Endothelial cell of umbilical vein (primary cell): ENCODE results near the gene JADE1. TPM values are rescaled to one million over a fixed set of nuclear protein-coding genes. Genes with fewer than 3 reads are reported as not detected.

Experiments
- BruUV-seq: library from RNA; stranded (reverse); fragments of 400-500 nt; replicated peaks from 2 replicates; lab custom pipeline; 2021; lab: Mats Ljungman, UMichigan
- CTCF ChIA-PET: fragments of 300-600, 350-600 bp; sonication (Branson Sonifier 250); formaldehyde crosslinking; loops from one replicate; lab custom pipeline; 2021; ENCODE audit warnings: antibody characterized with exemption, inconsistent platforms; lab: Charles Lee
- POLR2A ChIA-PET: fragments of 300-600, 350-600 bp; sonication (Branson Sonifier 250); formaldehyde crosslinking; loops from one replicate; lab custom pipeline; 2021; ENCODE audit warnings: antibody characterized with exemption, inconsistent platforms; lab: Charles Lee
- DNase-seq: peaks from one replicate; pipeline ENCODE4 v3.0.0-alpha.2; 2011; ENCODE audit warnings: low read depth, low spot score
- FAIRE-seq: peaks from 2 replicates; lab custom pipeline; 2011; peaks lifted over from hg19 to GRCh38; lab: Jason Lieb, UNC
- H2AFZ ChIP-seq: 2 replicates; pipeline ENCODE4 v1.6.0; 2012; ENCODE audit warnings: low read depth, low read length, control low read depth, inconsistent platforms
- H3K27ac ChIP-seq: 2 replicates; pipeline ENCODE4 v1.5.1; 2011; ENCODE audit warnings: low read depth, mild to moderate bottlenecking, control low read depth, low read length, moderate library complexity; ENCODE audit not compliant: insufficient read depth
- H3K27me3 ChIP-seq, 2 experiments: 2 replicates each; pipeline versions ENCODE4 v1.6.0 to v1.6.1; 2011; ENCODE audit warnings: low read length in 2 of 2, mixed read lengths in 1 of 2; ENCODE audit not compliant: control insufficient read depth in 2 of 2, insufficient read depth in 2 of 2
- H3K36me3 ChIP-seq, 2 experiments: 2 replicates in 1 of 2; 3 replicates in 1 of 2; pipeline ENCODE4 v1.5.1; 2011; ENCODE audit warnings: low read length in 2 of 2, mild to moderate bottlenecking in 1 of 2, moderate library complexity in 1 of 2; ENCODE audit not compliant: control insufficient read depth in 2 of 2, insufficient read depth in 2 of 2; ENCODE audit errors: extremely low read depth in 1 of 2
- H3K4me1 ChIP-seq: 3 replicates; pipeline ENCODE4 v1.5.1; 2011; ENCODE audit warnings: mild to moderate bottlenecking, low read length; ENCODE audit not compliant: control insufficient read depth, insufficient read depth; ENCODE audit errors: extremely low read depth
- H3K4me2 ChIP-seq: 2 replicates; pipeline ENCODE4 v1.6.1; 2011; ENCODE audit warnings: low read length, control low read depth, mixed read lengths; ENCODE audit not compliant: insufficient read depth
- H3K4me3 ChIP-seq, 3 experiments: fragments of 200-600 bp in 1 of 3; sonication (generic), shearing (Covaris generic) in 1 of 3; replicated peaks in 1 of 3; 2 replicates each; pipeline ENCODE4 v1.5.1; 2011 to 2016; ENCODE audit warnings: control low read depth in 3 of 3, low read length in 3 of 3, mild to moderate bottlenecking in 2 of 3, inconsistent platforms in 1 of 3, low read depth in 1 of 3, moderate library complexity in 1 of 3; ENCODE audit not compliant: insufficient read depth in 1 of 3
- H3K79me2 ChIP-seq: 2 replicates; pipeline ENCODE4 v1.6.0; 2012; ENCODE audit warnings: low read length, inconsistent platforms; ENCODE audit not compliant: control insufficient read depth, insufficient read depth
- H3K9ac ChIP-seq: replicated peaks from 2 replicates; pipeline ENCODE3; 2011; ENCODE audit warnings: low read length, control low read depth; ENCODE audit not compliant: insufficient read depth; ENCODE audit errors: extremely low read depth
- H3K9me1 ChIP-seq: replicated peaks from 3 replicates; pipeline ENCODE4 v1.6.0; 2011; ENCODE audit warnings: mild to moderate bottlenecking, low read length; ENCODE audit not compliant: control insufficient read depth, insufficient read depth; ENCODE audit errors: extremely low read depth
- H3K9me3 ChIP-seq: replicated peaks from 2 replicates; pipeline ENCODE4 v1.5.1; 2012; ENCODE audit warnings: low read length, inconsistent platforms; ENCODE audit not compliant: control insufficient read depth, insufficient read depth
- H4K20me1 ChIP-seq: replicated peaks from 2 replicates; pipeline ENCODE3; 2011; ENCODE audit warnings: mild to moderate bottlenecking, low read length; ENCODE audit not compliant: control insufficient read depth, insufficient read depth; ENCODE audit errors: extremely low read depth
- CTCF ChIP-seq, 2 donors: IDR thresholded peaks; 1 replicate in 1 of 2; 2 replicates in 1 of 2; pipeline ENCODE4 v1.5.1; 2011; ENCODE audit warnings: low read length in 2 of 2, mild to moderate bottlenecking in 2 of 2, moderate library complexity in 2 of 2, control low read depth in 1 of 2, inconsistent platforms in 1 of 2, low read depth in 1 of 2; ENCODE audit not compliant: insufficient read depth in 1 of 2; ENCODE audit errors: extremely low read depth in 1 of 2
- EZH2 ChIP-seq: IDR thresholded peaks from 2 replicates; pipeline ENCODE4 v1.6.1; 2012; ENCODE audit warnings: borderline replicate concordance, low read depth, mild to moderate bottlenecking, moderate library complexity, low read length, inconsistent platforms; ENCODE audit not compliant: severe bottlenecking
- FOS ChIP-seq: IDR thresholded peaks from 2 replicates; pipeline ENCODE4 v1.6.1; 2011; ENCODE audit warnings: mild to moderate bottlenecking, low read length, moderate library complexity, borderline replicate concordance; ENCODE audit not compliant: insufficient read depth
- GATA2 ChIP-seq: IDR thresholded peaks from 2 replicates; pipeline ENCODE4 v1.7.0; 2011; ENCODE audit warnings: low read depth, mild to moderate bottlenecking, moderate library complexity, mixed read lengths, low read length; ENCODE audit not compliant: insufficient read length, insufficient read depth
- JUN ChIP-seq: IDR thresholded peaks from 2 replicates; pipeline ENCODE4 v1.6.1; 2011; ENCODE audit warnings: borderline replicate concordance, low read depth; ENCODE audit not compliant: insufficient read length, insufficient read depth
- MAX ChIP-seq: IDR thresholded peaks from 2 replicates; pipeline ENCODE4 v1.6.1; 2011; ENCODE audit not compliant: insufficient read depth, insufficient read length
- MYC ChIP-seq: IDR thresholded peaks from one replicate; pipeline ENCODE4 v1.6.1; 2011; ENCODE audit warnings: mild to moderate bottlenecking, low read depth, low read length
- POLR2A ChIP-seq: IDR thresholded peaks from 2 replicates; pipeline ENCODE4 v1.6.1; 2012; ENCODE audit warnings: low read depth, mild to moderate bottlenecking, control low read depth, low read length
- POLR2AphosphoS5 ChIP-seq: IDR thresholded peaks from 2 replicates; pipeline ENCODE4 v1.6.1; 2012; ENCODE audit warnings: low read depth, mild to moderate bottlenecking, control low read depth, low read length, moderate library complexity; ENCODE audit not compliant: insufficient read depth
- dilution Hi-C: fragments of 300-500 bp; cut with MboI; formaldehyde crosslinking; loops from one replicate; pipeline ENCODE4 v1.15.0; 2019; ENCODE audit warnings: low sequenced_read_pairs; ENCODE audit not compliant: extremely low pct_ligation_motif_present
- intact Hi-C: fragments of 100-400 bp; cut with micrococcal nuclease; formaldehyde crosslinking; loops from one replicate; pipeline ENCODE4 v1.10.0; 2022
- polyA plus RNA-seq, 4 experiments: library from polyadenylated mRNA; depleted of rRNA in 3 of 4; stranded (reverse) in 3 of 4; unstranded in 1 of 4; fragments of >200 nt; gene quantifications; 2 replicates each; pipeline versions ENCODE4 v1.2.1 to v1.2.3, GENCODE V29; 2011 to 2012; ENCODE audit warnings: missing spikeins in 1 of 4
- total RNA-seq: library from RNA; stranded (reverse); gene quantifications from 2 replicates; pipeline ENCODE4 v1.2.3, GENCODE V29; 2021

JADE1 gene
- total and polyA plus RNA-seq, 2 donors (not counting 3 experiments of a cell fraction or from before 2014, with no cell fraction given) = 13.6 to 45.6 TPM

GRCh38 chr4:128856246-128856645 is 46.7 kb downstream of the JADE1 start:
- no TSS peak for BruUV-seq
- DNase-seq = no peak
- Histone ChIP-seq H3K27me3 (no peaks in the 10 kb centered on the region), H3K9me3 (no peaks in the 10 kb centered on the region), H3K36me3 (peaks cover 33 to 41% of the 10 kb centered on the region in 2 experiments), H3K4me2 (no peak overlapping the region), H3K9me1 (no peaks in the 10 kb centered on the region), H3K79me2 (peaks cover 4% of the 10 kb centered on the region), H3K9ac (no peak overlapping the region), H3K27ac (no peak overlapping the region), H2AFZ (no peak overlapping the region), H3K4me1 (no peaks in the 10 kb centered on the region), H4K20me1 (no peaks in the 10 kb centered on the region), H3K4me3 (no peak overlapping the region)
- POLR2A ChIA-PET = no interaction called here
- no peak for FAIRE-seq
- no peak for TF ChIP-seq POLR2AphosphoS5
- no peak for TF ChIP-seq POLR2A
- no peak for TF ChIP-seq CTCF (IDR thresholded peaks at IDR 0.05; ENCODE audit: extremely low read depth in 1 of 2, insufficient read depth in 1 of 2, low read depth in 1 of 2, low read length in 2 of 2)
- TF ChIP-seq GATA2 = no peak
- TF ChIP-seq MAX = no peak
- TF ChIP-seq JUN = no peak
- no peak for TF ChIP-seq MYC
- TF ChIP-seq EZH2 = no peak
- TF ChIP-seq FOS = no peak
- dilution Hi-C loops = no loop called here
- CTCF ChIA-PET = interaction anchor here (0.7 to 4.0 kb wide), 5 partner anchors 12 to 665 kb away, joined by 3 to 12 read pairs (median 3); no protein-coding TSS in a partner anchor
- intact Hi-C loops = no loop called here
